Mesenchymal stem cell (in vitro differentiated cells and primary cell): Measurements from ENCODE around the gene LAMC2.

Experiments
- DNase-seq: peaks from one replicate; pipeline ENCODE4 v3.0.0-alpha.2; 2013
- H2AFZ ChIP-seq: one replicate; pipeline ENCODE4 v1.6.1; 2013; ENCODE audit warnings: low read depth, mild to moderate bottlenecking, control low read depth, inconsistent platforms, low read length, moderate library complexity
- H2AK5ac ChIP-seq: 2 replicates; pipeline ENCODE4 v1.6.1; 2013; ENCODE audit warnings: low read length, moderate library complexity, mild to moderate bottlenecking, inconsistent platforms; ENCODE audit not compliant: severe bottlenecking
- H2BK120ac ChIP-seq: one replicate; pipeline ENCODE4 v1.6.1; 2013; ENCODE audit warnings: low read depth, mild to moderate bottlenecking, inconsistent platforms, low read length, moderate library complexity
- H2BK12ac ChIP-seq, 2 experiments: one replicate each; pipeline ENCODE4 v1.6.1; 2013; ENCODE audit warnings: inconsistent platforms in 2 of 2, low read length in 2 of 2, mild to moderate bottlenecking in 2 of 2, moderate library complexity in 2 of 2, control low read depth in 1 of 2
- H2BK15ac ChIP-seq: one replicate; pipeline ENCODE4 v1.6.1; 2013; ENCODE audit warnings: mild to moderate bottlenecking, low read depth, inconsistent platforms; ENCODE audit not compliant: poor library complexity, severe bottlenecking
- H2BK5ac ChIP-seq: 2 replicates; pipeline ENCODE4 v1.6.1; 2013; ENCODE audit warnings: low read depth, mild to moderate bottlenecking, low read length, control low read depth, inconsistent platforms; ENCODE audit not compliant: poor library complexity, severe bottlenecking
- H3K14ac ChIP-seq, 2 experiments: one replicate each; pipeline ENCODE4 v1.6.1; 2013; ENCODE audit warnings: inconsistent platforms in 2 of 2, low read length in 2 of 2, control low read depth in 1 of 2, mild to moderate bottlenecking in 1 of 2, moderate library complexity in 1 of 2
- H3K18ac ChIP-seq, 2 experiments: one replicate each; pipeline ENCODE4 v1.6.1; 2013; ENCODE audit warnings: inconsistent platforms in 2 of 2, low read length in 2 of 2, control low read depth in 1 of 2, low read depth in 1 of 2, mild to moderate bottlenecking in 1 of 2
- H3K23ac ChIP-seq, 2 experiments: one replicate each; pipeline ENCODE4 v1.6.1; 2013; ENCODE audit warnings: inconsistent platforms in 2 of 2, low read length in 2 of 2, mild to moderate bottlenecking in 2 of 2, moderate library complexity in 2 of 2, control low read depth in 1 of 2
- H3K27ac ChIP-seq: 2 replicates; pipeline ENCODE4 v1.5.1; 2013; ENCODE audit warnings: mild to moderate bottlenecking, moderate library complexity, low read length, control low read depth, inconsistent platforms; ENCODE audit not compliant: poor library complexity, severe bottlenecking
- H3K27me3 ChIP-seq, 2 experiments: 2 replicates each; pipeline versions ENCODE4 v1.6.1 to v1.7.0; 2013; ENCODE audit warnings: low read length in 2 of 2, mild to moderate bottlenecking in 2 of 2, moderate library complexity in 2 of 2, control low read depth in 1 of 2, inconsistent platforms in 1 of 2; ENCODE audit not compliant: control insufficient read depth in 1 of 2, insufficient read depth in 1 of 2
- H3K36me3 ChIP-seq, 2 experiments: 2 replicates each; pipeline versions ENCODE4 v1.6.1 to v1.7.0; 2013; ENCODE audit warnings: low read length in 2 of 2, control low read depth in 1 of 2, inconsistent platforms in 1 of 2, low read depth in 1 of 2, mild to moderate bottlenecking in 1 of 2; ENCODE audit not compliant: insufficient read depth in 2 of 2, control insufficient read depth in 1 of 2
- H3K4ac ChIP-seq, 2 experiments: one replicate each; pipeline ENCODE4 v1.6.1; 2013; ENCODE audit warnings: inconsistent platforms in 2 of 2, low read length in 2 of 2, mild to moderate bottlenecking in 2 of 2, moderate library complexity in 2 of 2, control low read depth in 1 of 2, low read depth in 1 of 2
- H3K4me1 ChIP-seq: 2 replicates; pipeline ENCODE4 v1.6.1; 2013; ENCODE audit warnings: low read depth, low read length, control low read depth; ENCODE audit not compliant: control insufficient read depth, insufficient read depth
- H3K4me2 ChIP-seq: 2 replicates; pipeline ENCODE4 v1.6.1; 2013; ENCODE audit warnings: low read length, mild to moderate bottlenecking, inconsistent platforms; ENCODE audit not compliant: poor library complexity, severe bottlenecking
- H3K4me3 ChIP-seq, 2 experiments: 2 replicates each; pipeline versions ENCODE4 v1.5.1 to v1.7.0; 2013; ENCODE audit warnings: low read length in 2 of 2, mild to moderate bottlenecking in 2 of 2, control low read depth in 1 of 2, low read depth in 1 of 2; ENCODE audit not compliant: insufficient read depth in 1 of 2
- H3K79me1 ChIP-seq: replicated peaks from 2 replicates; pipeline ENCODE4 v1.6.1; 2013; ENCODE audit warnings: mild to moderate bottlenecking, control low read depth, low read length, inconsistent platforms; ENCODE audit not compliant: poor library complexity, severe bottlenecking
- H3K9ac ChIP-seq: 2 replicates; pipeline ENCODE4 v1.7.0; 2013; ENCODE audit warnings: mild to moderate bottlenecking, low read length, moderate library complexity
- H3K9me3 ChIP-seq: 2 replicates; pipeline ENCODE4 v1.7.0; 2013; ENCODE audit warnings: mild to moderate bottlenecking, low read length; ENCODE audit not compliant: control insufficient read depth
- H4K8ac ChIP-seq: one replicate; pipeline ENCODE4 v1.6.1; 2013; ENCODE audit warnings: inconsistent platforms, mild to moderate bottlenecking, low read length, moderate library complexity
- H4K91ac ChIP-seq: one replicate; pipeline ENCODE4 v1.6.1; 2013; ENCODE audit warnings: mild to moderate bottlenecking, low read length, inconsistent platforms
- WGBS: methylation state at CpG from one replicate; pipeline ENCODE4 v1.1.7; 2013; ENCODE audit warnings: mixed read lengths; 5-methylcytosine and 5-hydroxymethylcytosine counted together

Gene LAMC2

GRCh38 chr1:183274836-183275235, 88.8 kb downstream of the LAMC2 start:
- Histone ChIP-seq H4K8ac (no peak overlapping the region), H3K27me3 (no peaks in the 10 kb centered on the region), H2AFZ (no peak overlapping the region), H3K9me3 (no peaks in the 10 kb centered on the region), H3K79me1 (no peaks in the 10 kb centered on the region), H3K4ac (no peak overlapping the region), H2BK15ac (no peak overlapping the region), H3K23ac (no peak overlapping the region), H2BK12ac (peak overlapping the region in 1 of 2 experiments; percentile 47), H3K27ac (no peak overlapping the region), H3K4me2 (no peak overlapping the region), H2AK5ac (no peak overlapping the region), H3K4me3 (no peak overlapping the region), H3K36me3 (no peaks in the 10 kb centered on the region), H2BK5ac (no peak overlapping the region), H3K4me1 (peaks cover 18% of the 10 kb centered on the region), H3K9ac (no peak overlapping the region), H3K18ac (no peak overlapping the region), H4K91ac (no peak overlapping the region), H3K14ac (no peak overlapping the region), H2BK120ac (no peak overlapping the region)
- 92% methylated on average over 3 of the region's 3 CpGs for WGBS
- DNase-seq, result no peak

- Histone ChIP-seq H3K9me3 (no peaks in the 10 kb centered on the region), H4K8ac (peak overlapping the region; percentile 7), H2AFZ (no peak overlapping the region), H3K23ac (no peak overlapping the region), H3K9ac (peak overlapping the region; percentile 31), H2BK15ac (no peak overlapping the region), H2AK5ac (no peak overlapping the region), H3K4me3 (no peak overlapping the region), H3K4me2 (no peak overlapping the region), H2BK120ac (peak overlapping the region; percentile 54), H4K91ac (no peak overlapping the region), H3K18ac (peak overlapping the region in 1 of 2 experiments; percentile 68), H2BK12ac (peak overlapping the region in 1 of 2 experiments; percentile 44), H3K27ac (no peak overlapping the region), H3K27me3 (no peaks in the 10 kb centered on the region), H3K4ac (no peak overlapping the region), H3K14ac (no peak overlapping the region), H3K36me3 (no peaks in the 10 kb centered on the region), H3K4me1 (peaks cover 18% of the 10 kb centered on the region), H2BK5ac (no peak overlapping the region), H3K79me1 (no peaks in the 10 kb centered on the region)
- no peak for DNase-seq
- WGBS, result 95% methylated on average over 1 of the region's 3 CpGs
Observed at GRCh38 chr1:183275322-183275721, 89.3 kb downstream of the LAMC2 start.

GRCh38 chr1:183276386-183277080, 90.5 kb downstream of the LAMC2 start:
- H3K4me1 ChIP-seq, result peaks cover 18% of the 10 kb centered on the region
- H3K79me1 ChIP-seq, result no peaks in the 10 kb centered on the region
- no peaks in the 10 kb centered on the region for H3K36me3 ChIP-seq
- no peak overlapping the region for H2AFZ ChIP-seq
- no peak overlapping the region for H3K4me2 ChIP-seq
- no peaks in the 10 kb centered on the region for H3K9me3 ChIP-seq
- H2AK5ac ChIP-seq, result no peak overlapping the region
- no peak overlapping the region for H3K14ac ChIP-seq
- H2BK15ac ChIP-seq, result no peak overlapping the region
- H3K4me3 ChIP-seq, result no peak overlapping the region
- H3K4ac ChIP-seq, result peak overlapping the region in 1 of 2 experiments; percentile 45
- H3K18ac ChIP-seq, result peak overlapping the region; percentile 38 to 52
- H3K27ac ChIP-seq, result no peak overlapping the region
- peak; percentile 43 for DNase-seq
- peak overlapping the region; percentile 61 for H4K91ac ChIP-seq
- H3K9ac ChIP-seq, result no peak overlapping the region
- peak overlapping the region; percentile 47 for H4K8ac ChIP-seq
- no peak overlapping the region for H3K23ac ChIP-seq
- H3K27me3 ChIP-seq, result no peaks in the 10 kb centered on the region
- 30% methylated on average over 7 of the region's 9 CpGs for whole genome bisulfite sequencing
- peak overlapping the region; percentile 43 to 59 for H2BK12ac ChIP-seq
- no peak overlapping the region for H2BK5ac ChIP-seq
- no peak overlapping the region for H2BK120ac ChIP-seq

GRCh38 chr1:183277821-183278738, 92.0 kb downstream of the LAMC2 start:
- peak overlapping the region; percentile 81 for H3K9ac ChIP-seq
- no peak overlapping the region for H2BK120ac ChIP-seq
- H3K36me3 ChIP-seq, result no peaks in the 10 kb centered on the region
- H2BK15ac ChIP-seq, result no peak overlapping the region
- H3K14ac ChIP-seq, result no peak overlapping the region
- no peak overlapping the region for H2AK5ac ChIP-seq
- no peaks in the 10 kb centered on the region for H3K9me3 ChIP-seq
- peak; percentile 64 for DNase-seq
- H3K4me1 ChIP-seq, result peaks cover 20% of the 10 kb centered on the region
- no peak overlapping the region for H3K27ac ChIP-seq
- peak overlapping the region; percentile 74 to 78 for H3K18ac ChIP-seq
- H2AFZ ChIP-seq, result no peak overlapping the region
- peaks cover 0 to under 1% of the 10 kb centered on the region in 2 experiments for H3K27me3 ChIP-seq
- no peak overlapping the region for H3K23ac ChIP-seq
- H4K8ac ChIP-seq, result peak overlapping the region; percentile 67
- peak overlapping the region; percentile 40 to 80 for H2BK12ac ChIP-seq
- 26% methylated on average over 7 of the region's 7 CpGs for WGBS
- H2BK5ac ChIP-seq, result no peak overlapping the region
- H3K4me3 ChIP-seq, result peak overlapping the region in 1 of 2 experiments; percentile 49
- peak overlapping the region in 1 of 2 experiments; percentile 42 for H3K4ac ChIP-seq
- H3K4me2 ChIP-seq, result no peak overlapping the region
- H4K91ac ChIP-seq, result peak overlapping the region; percentile 84
- no peaks in the 10 kb centered on the region for H3K79me1 ChIP-seq
